GM12864 (cell line): ENCODE data around the gene SIL1.
"Not testable (repeated sequence)": the region's sequence is repeated elsewhere in the genome, so short reads cannot be mapped to it uniquely, and the experiment has no call there.

Experiments
- DNase-seq: peaks from one replicate; pipeline ENCODE4 v3.0.0-alpha.2; 2011; ENCODE audit warnings: low read depth
- H3K4me3 ChIP-seq: 2 replicates; pipeline ENCODE4 v1.5.1; 2011; ENCODE audit warnings: mild to moderate bottlenecking, low read depth, low read length, control low read depth
- CTCF ChIP-seq: IDR thresholded peaks from 2 replicates; pipeline ENCODE4 v1.5.1; 2011; ENCODE audit warnings: low read depth, mild to moderate bottlenecking, moderate library complexity, low read length, control low read depth, inconsistent platforms; ENCODE audit errors: missing control alignments

Gene SIL1

GRCh38 chr5:139171779-139172404 is 26.3 kb downstream of the SIL1 start:
- DNase-seq = no peak
- no peak overlapping the region for H3K4me3 ChIP-seq
- TF ChIP-seq CTCF = no peak

GRCh38 chr5:139167952-139168720 is 30.0 kb downstream of the SIL1 start:
- H3K4me3 ChIP-seq = no peak overlapping the region
- TF ChIP-seq CTCF = no peak
- no peak for DNase-seq

- H3K4me3 ChIP-seq = no peak overlapping the region
- no peak for TF ChIP-seq CTCF
Measured at GRCh38 chr5:139167533-139167932, 30.6 kb downstream of the SIL1 start.

GRCh38 chr5:139167063-139167462 is 31.1 kb downstream of the SIL1 start:
- TF ChIP-seq CTCF = no peak
- DNase-seq = no peak
- H3K4me3 ChIP-seq = no peak overlapping the region

More at GRCh38 chr5:139167533-139167932, 30.6 kb downstream of the SIL1 start:
- DNase-seq = no peak

GRCh38 chr5:139164897-139165296 is 33.3 kb downstream of the SIL1 start:
- DNase-seq, H3K4me3 ChIP-seq: not testable (repeated sequence)

- H3K4me3 ChIP-seq = no peak overlapping the region
- DNase-seq = no peak
- no peak for TF ChIP-seq CTCF
Measured at GRCh38 chr5:139164020-139164419, 34.1 kb downstream of the SIL1 start.

GRCh38 chr5:139162448-139162847 is 35.7 kb downstream of the SIL1 start:
- H3K4me3 ChIP-seq = no peak overlapping the region
- no peak for TF ChIP-seq CTCF
- no peak for DNase-seq
